GM20000 (cell line): ENCODE data around the gene PLPPR5.

Source experiments
- DNase-seq: peaks from one replicate; pipeline ENCODE4 v3.0.0; 2012; ENCODE audit warnings: low spot score
- CTCF ChIP-seq: IDR thresholded peaks from 2 replicates; pipeline ENCODE4 v1.5.1; 2012; ENCODE audit warnings: mild to moderate bottlenecking, control low read depth; ENCODE audit errors: extremely low read depth, missing control alignments

Gene PLPPR5

GRCh38 chr1:98967122-98967521 is 37.5 kb downstream of the PLPPR5 start:
- no peak for TF ChIP-seq CTCF
- no peak for DNase-seq

- DNase-seq = no peak
- TF ChIP-seq CTCF = no peak
Measured at GRCh38 chr1:98965394-98965793, 39.3 kb downstream of the PLPPR5 start.

- TF ChIP-seq CTCF = no peak
- no peak for DNase-seq
Measured at GRCh38 chr1:98964198-98964597, 40.5 kb downstream of the PLPPR5 start.

- no peak for TF ChIP-seq CTCF
- no peak for DNase-seq
Measured at GRCh38 chr1:98963064-98963758, 41.5 kb downstream of the PLPPR5 start.

- TF ChIP-seq CTCF = no peak
- no peak for DNase-seq
Measured at GRCh38 chr1:98962156-98962555, 42.5 kb downstream of the PLPPR5 start.

GRCh38 chr1:98949621-98950020 is 55.0 kb downstream of the PLPPR5 start:
- no peak for TF ChIP-seq CTCF
- DNase-seq = no peak

- DNase-seq = no peak
- TF ChIP-seq CTCF = no peak
Measured at GRCh38 chr1:98949166-98949565, 55.5 kb downstream of the PLPPR5 start.
